Activated CD4-positive, alpha-beta T cell treated with anti-CD3 and anti-CD28 coated beads for 24 hours (primary cell): ENCODE measurements around the gene MYPN.

Source experiments
- DNase-seq, 2 donors: peaks; one replicate each; pipeline ENCODE4 v3.0.0-alpha.2; 2020; ENCODE audit warnings: low read depth in 2 of 2

The MYPN gene

GRCh38 chr10:68090586-68090985 is 18.7 kb upstream of the MYPN start:
- DNase-seq = no peak

GRCh38 chr10:68092512-68092911 is 16.8 kb upstream of the MYPN start:
- DNase-seq = no peak

- no peak for DNase-seq
Observed at GRCh38 chr10:68095153-68095552, 14.1 kb upstream of the MYPN start.

- DNase-seq = no peak
Observed at GRCh38 chr10:68096913-68097516, 12.3 kb upstream of the MYPN start.

GRCh38 chr10:68099736-68100135 is 9.6 kb upstream of the MYPN start:
- DNase-seq = no peak

- DNase-seq = no peak
Observed at GRCh38 chr10:68101066-68101465, 8.2 kb upstream of the MYPN start.

GRCh38 chr10:68103261-68103878 is 5.9 kb upstream of the MYPN start:
- no peak for DNase-seq

- DNase-seq = no peak
Observed at GRCh38 chr10:68103901-68104300, 5.4 kb upstream of the MYPN start.

GRCh38 chr10:68105820-68106219 is 3.5 kb upstream of the MYPN start:
- no peak for DNase-seq

GRCh38 chr10:68106656-68107055 is 2.6 kb upstream of the MYPN start:
- DNase-seq = no peak

GRCh38 chr10:68107651-68108050 is 1.6 kb upstream of the MYPN start:
- no peak for DNase-seq

GRCh38 chr10:68108051-68108450 is 1.2 kb upstream of the MYPN start:
- no peak for DNase-seq

GRCh38 chr10:68108653-68109052 is 635 bp upstream of the MYPN start:
- DNase-seq = no peak

- DNase-seq = no peak
Observed at GRCh38 chr10:68110027-68110426, 739 bp downstream of the MYPN start.

- DNase-seq = no peak
Observed at GRCh38 chr10:68111584-68111983, 2.3 kb downstream of the MYPN start.

GRCh38 chr10:68112837-68113236 is 3.5 kb downstream of the MYPN start:
- no peak for DNase-seq

GRCh38 chr10:68118657-68119056 is 9.4 kb downstream of the MYPN start:
- DNase-seq = no peak

- no peak for DNase-seq
Observed at GRCh38 chr10:68121020-68121743, 11.9 kb downstream of the MYPN start.

GRCh38 chr10:68121852-68122251 is 12.6 kb downstream of the MYPN start:
- DNase-seq = no peak

- DNase-seq = no peak
Observed at GRCh38 chr10:68124718-68125117, 15.4 kb downstream of the MYPN start.

GRCh38 chr10:68125772-68126171 is 16.5 kb downstream of the MYPN start:
- no peak for DNase-seq

- no peak for DNase-seq
Observed at GRCh38 chr10:68128015-68128414, 18.7 kb downstream of the MYPN start.

- DNase-seq = no peak
Observed at GRCh38 chr10:68132391-68132790, 23.1 kb downstream of the MYPN start.
